ENCODE measurements around the gene MEIS2.

- TF ChIP-seq POLR2A (IDR thresholded peaks at IDR 0.05): no peak
- TF ChIP-seq CTCF (IDR thresholded peaks at IDR 0.05): no peak
- TF ChIP-seq EP300 (IDR thresholded peaks at IDR 0.05): no peak
- no peak for TF ChIP-seq POLR2AphosphoS5 (IDR thresholded peaks at IDR 0.05)
Observed at GRCh38 chr15:37148714-37149113, 48.4 kb upstream of the MEIS2 start.
